HepG2 (cell line): ENCODE results near the gene CCL5. TPM values are rescaled to one million over a fixed set of nuclear protein-coding genes. Genes with fewer than 3 reads are reported as not detected.
A peak's percentile ranks its signal among the peaks of the same experiment; 100 is the strongest.

Source experiments
- ATAC-seq: fragments of 200-7000 bp; cut with Tn5 transposase; 3 replicates; pipeline ENCODE4 v1.9.1; 2020; ENCODE audit warnings: mild to moderate bottlenecking, moderate library complexity
- BruUV-seq: library from RNA; stranded (reverse); fragments of 400-500 nt; replicated peaks from 2 replicates; lab custom pipeline; 2021; lab: Mats Ljungman, UMichigan
- CTCF ChIA-PET: fragments of 300-600 bp; formaldehyde crosslinking; extraction: SDS; loops from one replicate; lab custom pipeline; 2021; ENCODE audit warnings: low total read pairs, inconsistent platforms, low intra/inter-chr PET ratio; lab: Yijun Ruan, JAX
- POLR2A ChIA-PET: fragments of 350-600 bp; sonication (Branson Sonifier 250); formaldehyde crosslinking; loops from one replicate; lab custom pipeline; 2020; ENCODE audit warnings: antibody characterized with exemption, inconsistent platforms; lab: Yijun Ruan, JAX
- DNase-seq: peaks from one replicate; pipeline ENCODE4 v3.0.0-alpha.2; 2015; ENCODE audit warnings: low spot score
- FAIRE-seq: peaks from 3 replicates; lab custom pipeline; 2011; peaks lifted over from hg19 to GRCh38; lab: Jason Lieb, UNC
- H2AFZ ChIP-seq: one replicate; pipeline ENCODE4 v1.6.1; 2011; ENCODE audit warnings: low read length, inconsistent platforms
- H3K27ac ChIP-seq: fragments of 300-600 bp; 3 replicates; pipeline ENCODE4 v1.8.0; 2011; ENCODE audit warnings: mixed run types, mild to moderate bottlenecking, mixed read lengths, low read length, inconsistent platforms; ENCODE audit not compliant: insufficient read depth; ENCODE audit errors: extremely low read length
- H3K27me3 ChIP-seq, 2 experiments: fragments of 200-600 bp in 1 of 2; 2 replicates in 1 of 2; 3 replicates in 1 of 2; pipeline versions ENCODE4 v1.6.0 to v1.8.0; 2011; ENCODE audit warnings: low read length in 2 of 2, mild to moderate bottlenecking in 2 of 2, moderate library complexity in 2 of 2, inconsistent platforms in 1 of 2; ENCODE audit not compliant: insufficient read depth in 2 of 2, control insufficient read depth in 1 of 2
- H3K36me3 ChIP-seq, 2 experiments: fragments of 200-600 bp in 1 of 2; replicated peaks in 1 of 2; 2 replicates in 1 of 2; 3 replicates in 1 of 2; pipeline versions ENCODE4 v1.5.1 to v1.8.0; 2011; ENCODE audit warnings: low read length in 2 of 2, inconsistent platforms in 1 of 2; ENCODE audit not compliant: insufficient read depth in 2 of 2, control insufficient read depth in 1 of 2
- H3K4me1 ChIP-seq: 2 replicates; pipeline ENCODE4 v1.5.1; 2012; ENCODE audit warnings: low read length, inconsistent platforms; ENCODE audit not compliant: insufficient read depth
- H3K4me2 ChIP-seq: 2 replicates; pipeline ENCODE4 v1.6.0; 2011; ENCODE audit warnings: low read depth, low read length, inconsistent platforms
- H3K4me3 ChIP-seq, 3 experiments: fragments of 200-600 bp in 1 of 3; sonication (generic), shearing (Covaris generic) in 1 of 3; replicated peaks in 1 of 3; 2 replicates each; pipeline ENCODE4 v1.5.1; 2011 to 2016; ENCODE audit warnings: low read length in 3 of 3, inconsistent platforms in 2 of 3, low read depth in 2 of 3, mild to moderate bottlenecking in 2 of 3, control low read depth in 1 of 3, mixed read lengths in 1 of 3; ENCODE audit not compliant: insufficient read depth in 1 of 3
- H3K79me2 ChIP-seq: one replicate; pipeline ENCODE4 v1.6.1; 2011; ENCODE audit warnings: low read length, inconsistent platforms; ENCODE audit not compliant: insufficient read depth
- H3K9ac ChIP-seq: 2 replicates; pipeline ENCODE4 v1.6.0; 2011; ENCODE audit warnings: mild to moderate bottlenecking, low read depth, low read length, inconsistent platforms; ENCODE audit not compliant: insufficient read depth
- H3K9me3 ChIP-seq: 2 replicates; pipeline ENCODE4 v1.5.1; 2012; ENCODE audit warnings: mild to moderate bottlenecking, low read length
- H4K20me1 ChIP-seq: 2 replicates; pipeline ENCODE4 v1.6.0; 2011; ENCODE audit warnings: inconsistent platforms, mild to moderate bottlenecking, low read length, moderate library complexity; ENCODE audit not compliant: insufficient read depth
- CBFB ChIP-seq: sonication (generic); formaldehyde crosslinking; IDR thresholded peaks from 2 replicates; pipeline ENCODE4 v1.4.0; 2020; ENCODE audit warnings: missing genetic modification reagents
- HNF4A ChIP-seq: sonication (generic); formaldehyde crosslinking; IDR thresholded peaks from 2 replicates; pipeline ENCODE4 v1.4.0; 2020; ENCODE audit warnings: missing genetic modification reagents
- IKZF4 ChIP-seq: sonication (generic); formaldehyde crosslinking; IDR thresholded peaks from 2 replicates; pipeline ENCODE4 v1.5.1; 2020; ENCODE audit warnings: borderline replicate concordance, mild to moderate bottlenecking, low read depth, missing genetic modification reagents; ENCODE audit errors: not compliant biosample characterization
- MBD4 ChIP-seq: IDR thresholded peaks from 2 replicates; pipeline ENCODE4 v1.6.1; 2012; ENCODE audit warnings: low read length, inconsistent platforms, borderline replicate concordance
- NFE2L1 ChIP-seq: sonication (generic); formaldehyde crosslinking; IDR thresholded peaks from 2 replicates; pipeline ENCODE4 v1.4.0; 2020; ENCODE audit warnings: missing genetic modification reagents, mild to moderate bottlenecking, borderline replicate concordance
- SP5 ChIP-seq: IDR thresholded peaks from 2 replicates; pipeline ENCODE4 v1.6.1; 2016; ENCODE audit warnings: low read depth, borderline replicate concordance
- THAP11 ChIP-seq: IDR thresholded peaks from 2 replicates; pipeline ENCODE4 v1.6.1; 2016; ENCODE audit warnings: missing biosample characterization, missing genetic modification reagents
- ZFP36 ChIP-seq: fragments of 150-350 bp; IDR thresholded peaks from 2 replicates; pipeline ENCODE4 v1.6.1; 2018; ENCODE audit warnings: borderline replicate concordance, low read length, low read depth; ENCODE audit not compliant: partially characterized antibody
- ZNF430 ChIP-seq: sonication (generic); formaldehyde crosslinking; IDR thresholded peaks from 2 replicates; pipeline ENCODE4 v1.9.0; 2021; ENCODE audit warnings: mild to moderate bottlenecking, missing genetic modification reagents
- ZNF564 ChIP-seq: sonication (generic); formaldehyde crosslinking; IDR thresholded peaks from 2 replicates; pipeline ENCODE4 v1.8.1; 2023; ENCODE audit warnings: mild to moderate bottlenecking, missing genetic modification reagents
- ZNF776 ChIP-seq: sonication (generic); formaldehyde crosslinking; IDR thresholded peaks from 2 replicates; pipeline ENCODE4 v1.4.0; 2020; ENCODE audit warnings: mild to moderate bottlenecking, missing genetic modification reagents
- WGBS: methylation state at CpG from one replicate; pipeline ENCODE4 v1.1.6; 2017; ENCODE audit warnings: low lambda C conversion rate; 5-methylcytosine and 5-hydroxymethylcytosine counted together
- in situ Hi-C: cut with HindIII; loops from 2 replicates; pipeline ENCODE4 v1.10.0; 2017; ENCODE audit warnings: low pct_unique_long_range_greater_than_20kb; ENCODE audit not compliant: extremely low pct_ligation_motif_present
- intact Hi-C: fragments of 100-400 bp; cut with micrococcal nuclease; formaldehyde crosslinking; loops from one replicate; pipeline ENCODE4 v1.10.0; 2022; ENCODE audit not compliant: unreplicated experiment
- polyA plus RNA-seq, 8 experiments: library from polyadenylated mRNA; depleted of rRNA in 3 of 8; stranded (reverse) in 7 of 8; unstranded in 1 of 8; fragments of >200 nt; fragmentation: Illumina TruSeq in 4 of 8; extraction: Trizol in 4 of 8; gene quantifications; 2 replicates each; pipeline versions ENCODE4 v1.2.1 to v1.2.3, GENCODE V29; 2011 to 2016; ENCODE audit warnings: low read depth in 4 of 8, missing spikeins in 1 of 8, mixed read lengths in 1 of 8; ENCODE audit not compliant: insufficient read depth in 1 of 8
- total RNA-seq, 5 experiments: library from RNA; depleted of rRNA; stranded (reverse); fragments of >200 nt; fragmentation: Illumina TruSeq; extraction: Trizol; gene quantifications; 2 replicates each; pipeline ENCODE4 v1.2.3, GENCODE V29; 2016; ENCODE audit warnings: low read depth in 1 of 5
- TF ChIP-seq, protein P1 (sequence below): sonication (generic); formaldehyde crosslinking; IDR thresholded peaks from 2 replicates; pipeline ENCODE4 v1.4.0; 2020; ENCODE audit warnings: missing genetic modification reagents, mild to moderate bottlenecking, borderline replicate concordance
- TF ChIP-seq, protein P2 (sequence below): sonication (generic); formaldehyde crosslinking; IDR thresholded peaks from 2 replicates; pipeline ENCODE4 v1.8.1; 2023; ENCODE audit warnings: mild to moderate bottlenecking, missing genetic modification reagents
- TF ChIP-seq, protein P3 (sequence below): sonication (generic); formaldehyde crosslinking; IDR thresholded peaks from 2 replicates; pipeline ENCODE4 v1.4.0; 2020; ENCODE audit warnings: missing genetic modification reagents, low read depth, mild to moderate bottlenecking, borderline replicate concordance

The CCL5 gene
- total and polyA plus RNA-seq, 2 of the 13 experiments (the other 11 are each of a cell fraction or from before 2014, with no cell fraction given), result 0.13 to 0.29 TPM

DNA sequence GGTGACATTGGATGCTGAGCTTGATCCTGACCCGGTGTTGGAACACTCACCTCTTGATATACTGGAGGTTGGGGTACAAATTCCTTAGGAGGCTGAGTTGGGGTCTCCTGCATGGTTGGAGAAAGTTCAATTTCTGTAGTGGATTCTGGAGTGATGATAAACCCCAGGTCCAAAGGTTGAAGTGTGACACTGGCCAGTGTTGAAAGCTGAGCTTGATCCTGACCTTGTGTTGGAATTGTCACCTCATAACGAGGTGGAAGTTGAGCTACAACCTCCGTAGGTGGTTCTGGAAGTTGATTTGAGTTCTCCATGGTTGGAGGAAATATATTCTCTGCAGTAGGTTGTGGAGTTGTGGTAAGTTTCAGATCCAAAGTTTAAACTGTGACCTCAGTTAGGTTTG, 29.2 kb upstream of the CCL5 start:
- Histone ChIP-seq H3K4me2 (no peak overlapping the region), H3K4me1 (peaks cover 24% of the 10 kb centered on the region), H3K27me3 (no peaks in the 10 kb centered on the region), H4K20me1 (no peaks in the 10 kb centered on the region), H3K4me3 (no peak overlapping the region), H3K9me3 (no peaks in the 10 kb centered on the region), H2AFZ (no peak overlapping the region), H3K79me2 (no peaks in the 10 kb centered on the region), H3K9ac (no peak overlapping the region), H3K36me3 (no peaks in the 10 kb centered on the region), H3K27ac (no peak overlapping the region)
- TF ChIP-seq HNF4A (CRISPR knock-in tag) (0 out of 2 replicates have a peak, but pooled peaks have one; percentile 10), NFE2L1 (CRISPR knock-in tag) (no peak), THAP11 (CRISPR knock-in tag) (no peak)
- intact Hi-C loops (no loop called here), in situ Hi-C loops (no loop called here)
- ChIA-PET POLR2A (no interaction called here), CTCF (no interaction called here)
- ATAC-seq (no peak), FAIRE-seq (no peak), DNase-seq (no peak)
- BruUV-seq, result no TSS peak
- WGBS, result 28% methylated on average over 3 of the region's 3 CpGs

DNA sequence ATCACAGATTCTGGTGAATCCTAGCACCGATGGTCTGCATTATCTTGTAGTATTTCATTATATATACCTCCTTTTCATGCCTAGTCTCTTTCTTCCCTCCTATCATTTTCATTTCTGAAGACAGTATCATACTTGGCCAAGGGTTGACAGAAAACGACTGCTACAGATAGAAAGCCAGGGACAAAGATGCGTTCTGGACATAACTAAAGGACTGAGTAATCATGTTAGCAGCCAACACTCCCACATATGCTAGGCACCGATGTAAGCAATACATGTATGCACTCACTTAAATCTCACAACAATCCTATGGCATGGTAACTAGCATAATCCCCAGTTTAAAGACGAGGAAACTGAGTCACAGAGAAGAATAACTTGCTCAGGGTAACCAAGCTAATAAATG, 27.5 kb upstream of the CCL5 start:
- CTCF ChIA-PET, result no interaction called here
- no peak for DNase-seq
- intact Hi-C loops, result no loop called here
- Histone ChIP-seq H3K4me1 (peaks cover 7% of the 10 kb centered on the region), H3K4me2 (no peak overlapping the region), H3K9me3 (no peaks in the 10 kb centered on the region), H3K27ac (no peak overlapping the region), H2AFZ (no peak overlapping the region), H3K9ac (no peak overlapping the region), H3K36me3 (no peaks in the 10 kb centered on the region), H4K20me1 (no peaks in the 10 kb centered on the region), H3K79me2 (no peaks in the 10 kb centered on the region), H3K27me3 (no peaks in the 10 kb centered on the region), H3K4me3 (no peak overlapping the region)
- in situ Hi-C loops, result no loop called here
- WGBS, result 3% methylated on average over 5 of the region's 5 CpGs
- ATAC-seq, result no peak
- BruUV-seq, result no TSS peak
- no peak for FAIRE-seq
- POLR2A ChIA-PET, result no interaction called here
- no peak for TF ChIP-seq ZNF564 (CRISPR knock-in tag)
- TF ChIP-seq ZNF776 (CRISPR knock-in tag), result no peak
- TF ChIP-seq, protein P1, sequence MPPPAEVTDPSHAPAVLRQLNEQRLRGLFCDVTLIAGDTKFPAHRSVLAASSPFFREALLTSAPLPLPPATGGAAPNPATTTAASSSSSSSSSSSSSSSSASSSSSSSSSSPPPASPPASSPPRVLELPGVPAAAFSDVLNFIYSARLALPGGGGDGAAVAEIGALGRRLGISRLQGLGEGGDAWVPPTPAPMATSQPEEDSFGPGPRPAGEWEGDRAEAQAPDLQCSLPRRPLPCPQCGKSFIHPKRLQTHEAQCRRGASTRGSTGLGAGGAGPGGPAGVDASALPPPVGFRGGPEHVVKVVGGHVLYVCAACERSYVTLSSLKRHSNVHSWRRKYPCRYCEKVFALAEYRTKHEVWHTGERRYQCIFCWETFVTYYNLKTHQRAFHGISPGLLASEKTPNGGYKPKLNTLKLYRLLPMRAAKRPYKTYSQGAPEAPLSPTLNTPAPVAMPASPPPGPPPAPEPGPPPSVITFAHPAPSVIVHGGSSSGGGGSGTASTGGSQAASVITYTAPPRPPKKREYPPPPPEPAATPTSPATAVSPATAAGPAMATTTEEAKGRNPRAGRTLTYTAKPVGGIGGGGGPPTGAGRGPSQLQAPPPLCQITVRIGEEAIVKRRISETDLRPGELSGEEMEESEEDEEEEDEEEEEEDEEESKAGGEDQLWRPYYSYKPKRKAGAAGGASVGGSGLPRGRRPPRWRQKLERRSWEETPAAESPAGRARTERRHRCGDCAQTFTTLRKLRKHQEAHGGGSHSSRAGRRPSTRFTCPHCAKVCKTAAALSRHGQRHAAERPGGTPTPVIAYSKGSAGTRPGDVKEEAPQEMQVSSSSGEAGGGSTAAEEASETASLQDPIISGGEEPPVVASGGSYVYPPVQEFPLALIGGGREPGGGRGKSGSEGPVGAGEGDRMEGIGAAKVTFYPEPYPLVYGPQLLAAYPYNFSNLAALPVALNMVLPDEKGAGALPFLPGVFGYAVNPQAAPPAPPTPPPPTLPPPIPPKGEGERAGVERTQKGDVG (CRISPR knock-in tag), result no peak
- no peak for TF ChIP-seq CBFB (CRISPR knock-in tag)
- TF ChIP-seq, protein P2, sequence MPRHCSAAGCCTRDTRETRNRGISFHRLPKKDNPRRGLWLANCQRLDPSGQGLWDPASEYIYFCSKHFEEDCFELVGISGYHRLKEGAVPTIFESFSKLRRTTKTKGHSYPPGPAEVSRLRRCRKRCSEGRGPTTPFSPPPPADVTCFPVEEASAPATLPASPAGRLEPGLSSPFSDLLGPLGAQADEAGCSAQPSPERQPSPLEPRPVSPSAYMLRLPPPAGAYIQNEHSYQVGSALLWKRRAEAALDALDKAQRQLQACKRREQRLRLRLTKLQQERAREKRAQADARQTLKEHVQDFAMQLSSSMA (CRISPR knock-in tag), result no peak
- TF ChIP-seq, protein P3, sequence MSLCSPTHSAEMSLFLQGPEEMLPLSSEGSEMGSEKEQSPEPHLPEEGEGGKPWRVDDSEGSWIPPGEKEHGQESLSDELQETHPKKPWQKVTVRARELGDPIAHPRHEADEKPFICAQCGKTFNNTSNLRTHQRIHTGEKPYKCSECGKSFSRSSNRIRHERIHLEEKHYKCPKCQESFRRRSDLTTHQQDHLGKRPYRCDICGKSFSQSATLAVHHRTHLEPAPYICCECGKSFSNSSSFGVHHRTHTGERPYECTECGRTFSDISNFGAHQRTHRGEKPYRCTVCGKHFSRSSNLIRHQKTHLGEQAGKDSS, result no peak
- no peak for TF ChIP-seq ZNF430
- no peak for TF ChIP-seq MBD4
- TF ChIP-seq IKZF4, result no peak
- no peak for TF ChIP-seq SP5 (CRISPR knock-in tag)
- no peak for TF ChIP-seq ZFP36
